Stimulated activated CD4-positive, alpha-beta T cell treated with anti-CD3 and anti-CD28 coated beads, Interleukin-4, amount 100 ng/mL, for 24 hours (primary cell): ENCODE measurements around the gene MGAT3.

Experiments
- DNase-seq: peaks from one replicate; pipeline ENCODE4 v3.0.0-alpha.2; 2020

Gene MGAT3

DNA sequence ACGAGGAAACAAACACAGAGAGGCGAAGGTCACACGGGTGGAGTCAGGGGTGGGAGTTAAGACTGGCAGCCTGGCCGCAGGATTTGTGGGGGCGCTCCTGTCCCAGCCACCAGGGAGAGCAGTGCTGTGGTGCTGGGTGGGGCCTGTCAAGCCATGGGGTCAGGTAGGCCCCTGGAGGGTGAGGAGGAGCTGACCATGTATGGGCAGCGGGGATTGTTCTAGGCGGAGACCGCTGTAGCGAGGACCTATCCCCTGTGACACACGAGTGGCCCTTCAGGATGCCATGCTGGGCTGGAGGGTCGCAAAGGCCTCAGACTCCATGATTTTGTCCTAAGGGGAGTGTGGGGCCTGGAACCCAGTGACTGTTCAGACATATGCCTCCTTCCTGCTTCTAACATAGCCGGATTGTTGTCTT is 77.3 kb downstream of the MGAT3 start:
- DNase-seq, result no peak

DNA sequence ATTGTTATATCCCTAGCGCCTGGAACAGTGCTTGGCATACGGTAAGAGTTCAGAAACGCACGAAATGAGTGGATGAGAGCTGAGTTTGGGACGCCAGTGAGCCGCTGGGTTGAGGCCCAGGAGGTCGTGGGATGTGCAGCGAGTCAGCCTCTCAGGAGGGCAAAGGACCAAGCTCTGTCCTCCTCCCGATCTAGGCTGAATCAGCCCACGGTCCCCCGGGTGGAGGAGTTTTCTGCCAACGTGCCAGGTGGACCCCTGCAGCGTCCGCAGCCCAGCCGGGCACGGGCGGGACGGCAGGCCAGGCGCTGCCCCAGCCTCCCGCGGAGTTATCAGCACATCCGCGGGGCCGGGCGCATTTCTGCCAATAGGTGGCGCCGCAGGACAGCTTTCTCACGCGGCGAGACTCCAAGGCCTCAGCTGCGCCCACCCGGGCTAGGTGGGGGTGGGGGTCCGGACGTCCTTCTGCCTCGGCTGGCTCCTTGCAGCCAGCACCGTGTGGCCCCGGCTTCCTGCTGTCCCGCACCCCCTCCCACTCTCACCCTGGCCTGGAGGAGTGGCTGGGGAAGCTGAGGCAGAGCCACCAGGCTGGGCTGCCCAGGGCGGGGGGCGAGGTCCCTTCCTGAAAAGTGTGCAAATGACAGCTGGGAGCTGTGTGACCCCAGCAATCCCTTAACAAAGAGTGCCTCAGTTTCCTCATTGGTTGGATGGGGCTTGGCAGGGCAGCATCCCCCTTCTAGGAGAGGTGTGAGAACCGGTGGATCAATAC is 78.0 kb downstream of the MGAT3 start:
- DNase-seq, result peak; percentile 87

DNA sequence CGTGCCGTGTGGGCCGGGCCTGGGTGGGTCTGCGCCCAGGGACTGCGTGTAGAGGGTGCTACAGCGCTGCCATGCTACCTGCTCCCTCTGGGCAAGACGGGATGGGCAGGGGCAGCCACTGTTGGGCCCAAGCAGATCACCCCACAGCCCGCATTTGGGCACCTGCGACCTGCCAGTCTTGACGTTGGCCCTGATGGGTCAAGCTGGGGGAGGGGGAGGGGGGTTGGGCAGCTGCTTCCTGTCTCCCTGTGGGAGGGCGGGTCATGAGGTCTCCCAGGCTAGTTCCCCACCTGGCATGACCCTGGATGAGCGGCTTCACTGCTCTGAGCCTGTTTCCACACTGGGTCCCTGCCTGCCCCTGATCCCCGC is 78.5 kb downstream of the MGAT3 start:
- DNase-seq, result no peak

DNA sequence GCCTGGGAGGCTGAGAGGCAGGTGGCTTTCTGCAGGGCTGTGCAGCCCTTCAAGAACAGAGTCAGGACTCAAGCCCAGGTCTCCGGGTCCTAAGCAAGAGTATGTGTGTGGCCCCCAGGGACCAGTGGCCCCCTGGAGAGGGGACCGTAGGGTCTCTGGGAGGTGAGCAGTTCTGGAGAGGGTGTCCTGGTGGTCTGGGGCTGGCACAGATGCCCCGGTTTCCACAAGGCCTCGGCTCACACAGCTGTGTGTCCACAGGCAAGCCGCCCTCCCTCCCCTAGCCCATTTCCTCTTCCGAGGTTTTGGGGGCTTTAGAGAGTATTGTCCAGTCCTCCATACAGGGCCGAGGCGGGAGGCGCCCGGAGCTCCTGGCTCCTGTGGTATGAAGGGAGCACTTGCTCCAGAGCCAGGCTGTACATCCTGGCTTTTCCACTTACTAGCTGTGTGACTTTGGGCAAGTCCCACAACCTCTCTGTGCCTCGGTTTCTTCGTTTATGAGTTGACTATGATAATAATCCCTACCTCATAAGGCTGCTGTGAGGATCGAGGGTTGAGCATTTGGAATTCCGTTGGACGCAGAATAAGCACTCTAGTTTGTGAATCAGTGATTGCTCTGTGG is 79.1 kb downstream of the MGAT3 start:
- no peak for DNase-seq

DNA sequence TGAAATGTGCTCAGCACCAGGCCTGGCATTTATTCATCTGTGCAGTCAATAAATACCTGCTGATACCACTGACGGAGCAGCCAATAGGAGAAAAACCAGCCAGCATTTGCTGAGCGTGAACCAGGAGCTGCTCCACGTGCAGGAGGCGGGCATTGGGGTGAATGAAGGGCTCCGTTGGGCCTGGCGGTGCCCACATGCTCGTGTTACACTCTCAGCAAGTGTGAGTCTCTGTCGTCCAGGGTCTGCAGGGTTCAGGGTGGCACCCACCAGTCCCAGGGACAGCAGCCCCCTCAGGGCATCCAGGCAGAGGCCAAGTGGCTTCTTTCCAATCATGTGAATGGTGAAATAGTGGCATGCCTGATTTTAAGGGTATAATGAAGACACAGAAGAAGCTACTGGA is 79.9 kb downstream of the MGAT3 start:
- no peak for DNase-seq

DNA sequence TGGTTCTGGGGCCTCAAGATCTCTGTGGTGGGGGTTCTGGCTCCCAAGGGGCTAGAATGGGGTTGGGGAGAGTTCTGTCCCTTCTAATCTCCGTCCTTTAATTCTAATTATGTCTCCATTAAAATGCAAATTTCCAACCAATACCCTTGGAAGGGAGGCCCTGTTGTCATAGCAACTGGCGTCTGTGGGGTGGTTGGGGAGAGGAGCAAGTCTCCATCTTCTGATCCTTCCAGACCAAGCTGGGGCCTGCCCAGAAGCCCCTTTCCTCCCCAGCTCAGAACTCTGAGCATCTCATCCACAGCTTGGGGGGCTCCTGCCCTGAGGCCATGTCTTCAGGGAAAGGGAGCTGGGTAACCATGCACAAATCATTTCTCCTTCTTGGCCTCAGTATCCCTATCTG is 81.2 kb downstream of the MGAT3 start:
- no peak for DNase-seq
